HUES6 (cell line): Measurements from ENCODE around the gene DAB1.

ENCODE experiments used
- H3K27ac ChIP-seq: 2 replicates; pipeline ENCODE4 v1.7.0; 2013; ENCODE audit warnings: low read depth, mild to moderate bottlenecking, low read length, inconsistent platforms
- H3K27me3 ChIP-seq: 2 replicates; pipeline ENCODE4 v1.6.1; 2013; ENCODE audit warnings: low read length; ENCODE audit not compliant: control insufficient read depth, insufficient read depth
- H3K36me3 ChIP-seq: 2 replicates; pipeline ENCODE4 v1.6.1; 2013; ENCODE audit warnings: low read length; ENCODE audit not compliant: control insufficient read depth, insufficient read depth
- H3K4me1 ChIP-seq: 2 replicates; pipeline ENCODE4 v1.6.1; 2013; ENCODE audit warnings: low read length; ENCODE audit not compliant: control insufficient read depth, insufficient read depth
- H3K4me3 ChIP-seq: 2 replicates; pipeline ENCODE4 v1.5.1; 2013; ENCODE audit warnings: low read depth, low read length
- H3K9ac ChIP-seq: one replicate; pipeline ENCODE4 v1.6.1; 2013; ENCODE audit warnings: mild to moderate bottlenecking, low read length
- H3K9me3 ChIP-seq: 2 replicates; pipeline ENCODE4 v1.6.1; 2013; ENCODE audit warnings: low read depth, low read length; ENCODE audit not compliant: control insufficient read depth, insufficient read depth

Gene DAB1

DNA sequence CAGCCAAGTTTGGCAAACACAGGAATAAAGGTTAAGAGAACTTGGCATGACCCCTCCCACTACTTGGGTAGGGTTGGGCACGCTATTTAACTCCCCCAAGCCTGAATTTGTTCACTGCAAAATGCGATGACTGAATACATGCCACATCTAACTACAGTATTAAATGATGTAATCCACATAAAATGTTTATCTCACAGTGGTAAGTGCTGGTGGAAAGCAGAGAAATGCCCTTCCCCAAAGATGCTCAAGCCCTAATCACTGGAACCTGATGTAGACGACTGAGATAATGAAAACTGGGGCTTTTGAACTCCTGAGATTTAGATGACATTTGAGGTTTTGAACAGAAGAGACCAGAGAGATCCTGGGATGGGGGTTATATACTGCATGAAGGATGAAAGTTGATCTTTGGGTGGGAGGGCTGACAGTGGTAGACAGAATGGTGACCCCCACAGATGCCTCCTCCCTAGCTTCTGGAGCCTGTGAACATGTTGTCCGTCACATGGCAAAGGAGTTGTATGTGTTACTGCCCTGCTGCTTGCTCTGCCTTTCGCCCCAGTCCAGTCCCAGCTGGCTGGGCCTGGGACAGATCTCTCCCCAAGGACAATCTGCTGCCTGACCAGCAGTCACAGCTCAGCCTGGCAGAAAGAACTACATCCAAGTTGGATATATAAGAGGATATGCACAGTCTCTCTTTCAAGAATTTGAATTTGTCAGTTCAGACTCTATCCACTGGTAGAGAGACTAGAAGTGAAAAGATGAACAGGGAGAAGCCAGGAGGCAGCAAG lies 120.9 kb downstream of the DAB1 start:
- Histone ChIP-seq H3K4me1 (peaks cover 13% of the 10 kb centered on the region; the same call in 1 of the 2 replicates), H3K4me3 (no peak overlapping the region), H3K9me3 (no peaks in the 10 kb centered on the region), H3K36me3 (no peaks in the 10 kb centered on the region), H3K27ac (no peak overlapping the region), H3K27me3 (no peaks in the 10 kb centered on the region), H3K9ac (no peak overlapping the region)

DNA sequence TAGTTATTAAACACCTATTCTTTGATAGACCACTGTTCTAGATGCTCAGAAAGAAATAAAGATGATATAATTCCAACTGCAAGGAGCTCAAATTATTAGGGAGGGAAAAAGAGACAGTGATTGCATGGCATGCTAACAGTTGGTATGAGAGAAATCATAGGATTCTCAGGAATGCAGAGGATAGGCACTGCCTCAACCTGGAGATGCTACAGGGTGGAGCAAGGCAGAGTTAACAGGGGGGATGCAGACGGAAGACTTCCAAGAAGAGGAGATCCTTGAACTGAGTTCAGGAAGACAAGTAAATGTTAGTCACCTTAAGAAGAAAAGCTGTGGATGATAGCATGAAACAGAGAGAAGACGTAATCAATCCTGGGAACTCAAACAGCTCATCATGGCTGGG lies 123.7 kb downstream of the DAB1 start:
- H3K36me3 ChIP-seq = no peaks in the 10 kb centered on the region
- H3K9me3 ChIP-seq = no peaks in the 10 kb centered on the region
- peaks cover 11% of the 10 kb centered on the region; the same call in 1 of the 2 replicates for H3K4me1 ChIP-seq
- H3K27ac ChIP-seq = no peak overlapping the region
- H3K9ac ChIP-seq = no peak overlapping the region
- H3K4me3 ChIP-seq = no peak overlapping the region
- H3K27me3 ChIP-seq = no peaks in the 10 kb centered on the region

DNA sequence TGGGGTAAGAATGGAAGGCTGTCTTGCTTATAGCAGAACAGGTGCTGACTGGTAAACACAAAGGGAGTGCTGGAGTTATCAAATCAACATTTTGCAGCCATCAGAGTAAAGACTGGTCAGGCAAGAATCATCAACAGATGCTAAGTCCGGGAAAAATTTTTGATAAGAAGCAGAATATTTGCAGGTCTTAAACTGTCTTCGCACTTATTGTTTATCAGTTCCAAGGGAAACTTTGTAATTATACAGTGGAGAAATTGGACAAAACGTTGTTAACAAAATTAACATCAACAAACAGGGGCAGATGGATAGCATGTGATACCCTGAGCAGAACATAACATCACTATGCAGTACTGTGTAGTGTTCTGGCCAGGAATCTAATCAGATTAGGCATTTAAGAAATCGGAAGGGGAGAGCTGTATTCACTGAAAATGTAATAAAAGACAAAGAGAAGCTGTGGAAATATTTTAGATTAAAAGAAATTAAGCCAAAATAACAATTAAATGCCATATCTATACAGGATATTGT lies 127.1 kb downstream of the DAB1 start:
- Histone ChIP-seq H3K4me3 (no peak overlapping the region), H3K27ac (no peak overlapping the region), H3K36me3 (no peaks in the 10 kb centered on the region), H3K4me1 (no peaks in the 10 kb centered on the region), H3K27me3 (no peaks in the 10 kb centered on the region), H3K9me3 (no peaks in the 10 kb centered on the region), H3K9ac (no peak overlapping the region)

DNA sequence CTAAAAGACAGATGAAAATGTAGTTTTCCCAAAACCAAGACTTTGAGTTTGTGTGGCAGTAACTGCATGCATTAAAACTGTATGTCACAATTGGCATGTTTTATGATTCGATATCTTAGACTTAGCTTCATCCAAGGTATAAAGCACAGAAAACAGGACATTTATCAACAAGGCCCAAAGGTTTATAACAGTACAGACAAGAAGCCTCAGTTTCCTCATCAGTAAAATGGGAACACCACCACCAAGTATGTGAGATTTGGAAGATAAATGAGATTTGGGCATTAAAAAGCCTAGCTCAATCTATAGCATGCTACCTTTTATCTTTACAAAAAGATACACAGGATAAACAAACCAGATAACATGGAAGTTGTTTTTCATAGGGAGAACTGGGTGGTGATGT lies 128.5 kb downstream of the DAB1 start:
- Histone ChIP-seq H3K27me3 (no peaks in the 10 kb centered on the region), H3K36me3 (no peaks in the 10 kb centered on the region), H3K9ac (no peak overlapping the region), H3K9me3 (no peaks in the 10 kb centered on the region), H3K4me3 (no peak overlapping the region), H3K4me1 (no peaks in the 10 kb centered on the region), H3K27ac (no peak overlapping the region)

DNA sequence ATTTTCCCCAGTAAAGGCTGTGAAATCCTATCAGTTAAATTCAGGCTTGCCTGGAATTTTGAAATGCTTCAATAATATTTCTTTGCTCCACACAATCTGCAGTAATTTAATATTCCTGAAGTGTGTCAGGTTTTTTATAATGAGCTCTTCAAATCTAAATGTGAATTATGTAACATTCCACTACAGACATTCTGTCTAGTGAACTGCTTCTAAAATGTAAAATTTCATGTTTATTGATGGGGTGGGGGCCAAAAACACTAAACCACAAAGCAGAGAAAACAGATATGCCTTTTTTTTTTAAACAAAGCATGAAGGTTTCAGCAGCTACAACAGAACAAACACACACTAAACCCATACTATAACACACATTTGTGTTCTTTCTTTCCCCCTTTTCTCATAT lies 129.7 kb downstream of the DAB1 start:
- Histone ChIP-seq H3K27ac (no peak overlapping the region), H3K9me3 (no peaks in the 10 kb centered on the region), H3K27me3 (no peaks in the 10 kb centered on the region), H3K4me1 (no peaks in the 10 kb centered on the region), H3K4me3 (no peak overlapping the region), H3K9ac (no peak overlapping the region), H3K36me3 (no peaks in the 10 kb centered on the region)

DNA sequence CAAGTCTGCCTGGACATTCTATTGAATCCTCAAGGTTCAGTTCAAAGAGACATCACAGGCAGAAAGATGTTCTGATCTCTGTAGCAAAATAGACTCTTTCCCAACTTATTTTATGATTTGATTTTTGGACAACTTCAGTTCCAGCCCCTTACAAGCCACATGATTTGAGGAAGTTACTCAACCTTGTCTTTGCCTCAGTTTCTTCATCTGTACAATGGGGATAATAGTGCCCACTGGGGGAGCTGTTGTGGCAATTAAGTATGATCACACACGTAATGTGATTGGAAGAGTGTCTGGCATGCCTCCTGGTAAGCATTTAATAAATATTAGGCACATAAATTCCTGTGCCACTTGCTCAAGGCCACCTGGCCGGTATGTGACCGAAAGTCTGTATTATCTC lies 130.6 kb downstream of the DAB1 start:
- H3K4me3 ChIP-seq = no peak overlapping the region
- no peaks in the 10 kb centered on the region for H3K27me3 ChIP-seq
- H3K9ac ChIP-seq = no peak overlapping the region

DNA sequence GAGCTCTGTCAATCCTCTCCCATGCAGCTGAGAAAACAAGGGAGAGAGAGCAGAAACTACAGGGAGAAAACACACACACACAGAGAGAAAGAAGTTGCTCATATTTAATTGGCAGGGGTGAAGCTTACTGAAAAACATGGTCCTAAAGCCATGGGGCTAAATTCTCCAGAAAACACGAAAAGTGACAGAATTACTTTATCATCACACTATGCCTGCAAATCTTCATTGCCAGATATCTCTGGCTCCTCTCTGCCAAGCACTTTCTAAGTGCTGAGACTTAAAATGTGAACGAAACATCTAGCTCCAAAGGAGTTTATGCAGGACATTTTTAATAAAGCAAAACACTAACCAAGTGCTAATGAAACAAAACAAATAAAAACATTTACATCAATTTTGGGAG lies 134.1 kb downstream of the DAB1 start:
- H3K9ac ChIP-seq = no peak overlapping the region
- no peaks in the 10 kb centered on the region for H3K36me3 ChIP-seq
- H3K4me1 ChIP-seq = no peaks in the 10 kb centered on the region
- no peaks in the 10 kb centered on the region for H3K9me3 ChIP-seq
- H3K4me3 ChIP-seq = no peak overlapping the region
- H3K27ac ChIP-seq = no peak overlapping the region
- H3K27me3 ChIP-seq = no peaks in the 10 kb centered on the region

More for the DNA sequence above, 130.6 kb downstream of the DAB1 start:
- Histone ChIP-seq H3K27ac (no peak overlapping the region), H3K36me3 (no peaks in the 10 kb centered on the region), H3K4me1 (no peaks in the 10 kb centered on the region), H3K9me3 (no peaks in the 10 kb centered on the region)

DNA sequence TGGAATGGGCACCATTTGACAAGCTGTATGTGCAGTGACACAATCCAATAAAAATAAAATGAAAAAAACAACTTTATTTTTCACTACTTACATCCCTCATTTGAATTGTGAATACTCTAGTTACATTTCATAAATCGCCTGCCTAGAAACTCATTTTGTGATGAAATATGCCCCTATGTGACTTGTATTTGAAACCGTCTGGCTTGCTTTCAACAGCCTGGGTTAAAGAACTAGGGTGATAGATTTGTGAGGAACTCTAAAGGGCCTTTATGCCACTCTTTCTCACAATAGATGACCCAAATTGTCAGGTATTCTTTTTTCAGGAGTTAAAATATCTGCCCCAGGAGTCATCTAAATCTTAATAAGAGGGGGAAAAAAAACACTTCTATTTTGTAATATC lies 137.9 kb downstream of the DAB1 start:
- no peaks in the 10 kb centered on the region for H3K9me3 ChIP-seq
- no peak overlapping the region for H3K27ac ChIP-seq
- H3K27me3 ChIP-seq = no peaks in the 10 kb centered on the region
- no peaks in the 10 kb centered on the region for H3K4me1 ChIP-seq
- no peak overlapping the region for H3K9ac ChIP-seq
- no peaks in the 10 kb centered on the region for H3K36me3 ChIP-seq
- no peak overlapping the region for H3K4me3 ChIP-seq

DNA sequence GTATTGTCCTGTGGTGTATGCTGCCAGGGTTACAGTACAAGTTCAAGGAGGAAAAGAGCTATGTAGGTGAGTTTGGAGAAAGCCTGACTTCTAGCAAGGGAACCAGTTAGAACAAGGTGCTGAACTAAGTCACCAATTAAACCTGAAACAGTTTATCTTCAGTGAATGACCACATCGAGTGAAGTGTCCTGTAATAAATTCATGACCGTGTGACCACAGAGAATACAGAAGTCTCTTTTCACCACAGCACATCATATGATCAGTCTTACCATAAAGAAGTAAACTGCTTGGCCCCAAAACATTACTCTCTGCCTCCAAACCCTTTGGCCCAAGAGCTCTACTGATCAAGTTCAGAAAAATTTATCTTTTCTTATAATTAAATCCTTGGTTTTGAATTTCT lies 141.4 kb downstream of the DAB1 start:
- Histone ChIP-seq H3K27ac (no peak overlapping the region), H3K36me3 (no peaks in the 10 kb centered on the region)

DNA sequence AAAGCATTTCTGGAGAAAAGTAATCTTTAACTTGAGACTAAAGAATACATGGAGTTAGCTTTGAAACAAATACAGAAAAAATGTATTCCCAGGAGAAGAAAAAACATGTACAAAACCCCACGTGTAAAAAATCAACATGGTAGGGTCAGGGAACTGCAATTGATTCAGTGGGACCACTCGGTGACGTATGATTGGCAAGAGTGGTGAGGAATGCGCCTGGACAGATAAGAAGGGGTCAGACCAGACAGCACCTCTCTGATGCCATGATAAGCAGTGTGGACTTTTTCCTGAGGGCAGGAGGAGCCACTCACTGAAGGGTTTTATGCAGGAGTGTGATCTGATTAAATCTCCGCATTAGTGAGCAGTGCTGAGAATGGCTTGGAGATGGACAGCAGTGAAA lies 142.5 kb downstream of the DAB1 start:
- H3K27ac ChIP-seq = no peak overlapping the region
- H3K4me1 ChIP-seq = no peaks in the 10 kb centered on the region
- H3K9me3 ChIP-seq = no peaks in the 10 kb centered on the region
- H3K27me3 ChIP-seq = no peaks in the 10 kb centered on the region
- H3K9ac ChIP-seq = no peak overlapping the region
- no peaks in the 10 kb centered on the region for H3K36me3 ChIP-seq
- H3K4me3 ChIP-seq = no peak overlapping the region

More for the DNA sequence above, 141.4 kb downstream of the DAB1 start:
- no peaks in the 10 kb centered on the region for H3K27me3 ChIP-seq
- no peak overlapping the region for H3K9ac ChIP-seq
- no peaks in the 10 kb centered on the region for H3K4me1 ChIP-seq
- H3K9me3 ChIP-seq = no peaks in the 10 kb centered on the region
- no peak overlapping the region for H3K4me3 ChIP-seq

DNA sequence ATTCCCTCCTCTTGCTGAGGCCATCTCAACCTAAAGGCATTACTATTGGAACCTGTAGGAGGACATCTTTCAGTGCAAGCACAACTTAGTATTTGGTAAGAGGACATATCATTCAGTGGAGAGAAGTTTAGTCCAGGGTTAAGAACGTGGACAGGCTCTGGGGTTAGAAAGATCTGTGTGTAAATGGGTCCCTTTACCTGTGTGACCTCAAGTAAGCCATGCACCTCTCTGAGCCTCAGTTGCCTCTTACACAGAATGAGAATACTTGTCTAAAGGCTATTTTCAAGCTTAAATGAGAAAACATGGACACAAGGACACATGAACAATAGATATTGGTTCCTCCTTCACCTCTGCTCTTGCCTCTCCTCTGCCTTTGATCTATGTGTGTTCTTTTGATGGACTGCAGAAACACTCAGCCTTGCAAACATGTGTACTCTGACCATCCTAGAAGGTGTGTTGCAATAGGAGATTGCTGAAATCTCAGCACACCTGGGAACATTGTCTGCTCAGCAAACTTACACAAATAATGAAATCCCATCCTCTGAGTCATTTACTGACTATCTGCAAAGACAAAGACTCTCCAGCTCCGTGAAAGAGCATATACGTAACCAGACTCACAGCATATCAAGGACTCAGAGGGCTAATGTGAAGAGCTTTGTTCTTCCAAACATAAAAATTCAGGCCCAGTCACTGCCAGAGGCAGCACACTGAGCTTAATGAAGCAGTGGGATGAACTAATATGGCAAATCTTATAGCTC lies 143.8 kb downstream of the DAB1 start:
- H3K9ac ChIP-seq = no peak overlapping the region
- H3K36me3 ChIP-seq = no peaks in the 10 kb centered on the region
- no peaks in the 10 kb centered on the region for H3K27me3 ChIP-seq
- H3K9me3 ChIP-seq = no peaks in the 10 kb centered on the region
- H3K4me1 ChIP-seq = no peaks in the 10 kb centered on the region
- H3K4me3 ChIP-seq = no peak overlapping the region
- no peak overlapping the region for H3K27ac ChIP-seq
